Loucy (cell line): ENCODE results near the gene ZFP30.

Experiments
- EZH2phosphoT487 ChIP-seq: fragments of 200-600 bp; IDR thresholded peaks from 2 replicates; pipeline ENCODE4 v1.6.1; 2018; ENCODE audit warnings: antibody characterized with exemption, mild to moderate bottlenecking, moderate library complexity, borderline replicate concordance
- TF ChIP-seq, protein P1 (sequence below): fragments of 200-600 bp; sonication (generic); conservative IDR thresholded peaks from 2 replicates; pipeline ENCODE4 v1.5.1; 2014; ENCODE audit warnings: mild to moderate bottlenecking, antibody characterized with exemption, low read length

- TF ChIP-seq, protein P1, sequence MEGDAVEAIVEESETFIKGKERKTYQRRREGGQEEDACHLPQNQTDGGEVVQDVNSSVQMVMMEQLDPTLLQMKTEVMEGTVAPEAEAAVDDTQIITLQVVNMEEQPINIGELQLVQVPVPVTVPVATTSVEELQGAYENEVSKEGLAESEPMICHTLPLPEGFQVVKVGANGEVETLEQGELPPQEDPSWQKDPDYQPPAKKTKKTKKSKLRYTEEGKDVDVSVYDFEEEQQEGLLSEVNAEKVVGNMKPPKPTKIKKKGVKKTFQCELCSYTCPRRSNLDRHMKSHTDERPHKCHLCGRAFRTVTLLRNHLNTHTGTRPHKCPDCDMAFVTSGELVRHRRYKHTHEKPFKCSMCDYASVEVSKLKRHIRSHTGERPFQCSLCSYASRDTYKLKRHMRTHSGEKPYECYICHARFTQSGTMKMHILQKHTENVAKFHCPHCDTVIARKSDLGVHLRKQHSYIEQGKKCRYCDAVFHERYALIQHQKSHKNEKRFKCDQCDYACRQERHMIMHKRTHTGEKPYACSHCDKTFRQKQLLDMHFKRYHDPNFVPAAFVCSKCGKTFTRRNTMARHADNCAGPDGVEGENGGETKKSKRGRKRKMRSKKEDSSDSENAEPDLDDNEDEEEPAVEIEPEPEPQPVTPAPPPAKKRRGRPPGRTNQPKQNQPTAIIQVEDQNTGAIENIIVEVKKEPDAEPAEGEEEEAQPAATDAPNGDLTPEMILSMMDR = no peak
- TF ChIP-seq EZH2phosphoT487 = no peak
Measured at GRCh38 chr19:37594982-37595382, 60.3 kb downstream of the ZFP30 start.
